Femur (tissue), 1 donor: ENCODE measurements around the gene PGS1.

ENCODE experiments used
- DNase-seq: peaks from one replicate; pipeline ENCODE4 v3.0.0-alpha.2; 2017

Gene PGS1

GRCh38 chr17:78347453-78347852 is 31.0 kb upstream of the PGS1 start:
- no peak for DNase-seq

GRCh38 chr17:78348055-78348770 is 30.2 kb upstream of the PGS1 start:
- DNase-seq = no peak

- no peak for DNase-seq
Observed at GRCh38 chr17:78349891-78350642, 28.4 kb upstream of the PGS1 start.

GRCh38 chr17:78351449-78352006 is 26.9 kb upstream of the PGS1 start:
- DNase-seq = peak; percentile 92

- no peak for DNase-seq
Observed at GRCh38 chr17:78353834-78354233, 24.6 kb upstream of the PGS1 start.

- DNase-seq = no peak
Observed at GRCh38 chr17:78355045-78355641, 23.3 kb upstream of the PGS1 start.

GRCh38 chr17:78355701-78356100 is 22.7 kb upstream of the PGS1 start:
- DNase-seq = no peak

GRCh38 chr17:78356101-78356713 is 22.2 kb upstream of the PGS1 start:
- peak; percentile 68 for DNase-seq

- DNase-seq = peak; percentile 73
Observed at GRCh38 chr17:78357177-78357586, 21.3 kb upstream of the PGS1 start.

GRCh38 chr17:78357672-78358537 is 20.5 kb upstream of the PGS1 start:
- DNase-seq = no peak

- no peak for DNase-seq
Observed at GRCh38 chr17:78358538-78359320, 19.7 kb upstream of the PGS1 start.

- DNase-seq = peak; percentile 78
Observed at GRCh38 chr17:78359321-78359996, 19.0 kb upstream of the PGS1 start.

GRCh38 chr17:78359997-78360370 is 18.5 kb upstream of the PGS1 start, which contains the start of gene SOCS3:
SOCS3 (minus strand) TSS chr17:78360077; CDS start chr17:78359095, 982 bp downstream.
- DNase-seq = peak; percentile 97

- DNase-seq = peak; percentile 92
Observed at GRCh38 chr17:78360371-78361224, 17.9 kb upstream of the PGS1 start.

- DNase-seq = no peak
Observed at GRCh38 chr17:78361225-78361701, 17.2 kb upstream of the PGS1 start.

GRCh38 chr17:78362232-78362631 is 16.2 kb upstream of the PGS1 start:
- DNase-seq = no peak

GRCh38 chr17:78362671-78363070 is 15.8 kb upstream of the PGS1 start:
- no peak for DNase-seq

- DNase-seq = no peak
Observed at GRCh38 chr17:78364436-78365281, 13.8 kb upstream of the PGS1 start.
